SH-SY5Y (cell line): ENCODE results near the gene DACH1.
A peak's percentile ranks its signal among the peaks of the same experiment; 100 is the strongest.

Source experiments
- GATA2 ChIP-seq: IDR thresholded peaks from 2 replicates; pipeline ENCODE4 v1.6.1; 2011; ENCODE audit warnings: mild to moderate bottlenecking, low read depth, low read length
- GATA3 ChIP-seq: IDR thresholded peaks from 2 replicates; pipeline ENCODE4 v1.6.1; 2011; ENCODE audit warnings: low read depth, mild to moderate bottlenecking, low read length, moderate library complexity

The DACH1 gene

DNA sequence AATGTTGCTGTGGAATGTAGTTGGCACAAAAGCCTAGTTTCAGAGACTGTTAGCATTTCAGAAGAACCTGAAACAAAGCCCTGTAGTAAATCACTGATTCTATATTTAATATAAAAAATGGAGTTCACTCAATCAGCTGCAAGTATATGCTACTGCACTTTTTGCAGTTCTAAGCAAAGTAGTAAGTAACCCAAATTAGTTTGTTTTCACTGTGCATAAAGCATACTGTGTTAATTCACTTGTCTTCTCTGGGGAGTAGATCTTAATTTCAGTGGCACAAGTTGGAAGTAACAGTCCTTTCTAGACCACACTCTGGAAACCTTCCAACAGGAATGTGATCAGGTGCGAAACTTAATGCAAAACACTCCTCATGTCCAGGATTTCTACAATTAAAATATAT lies 139.3 kb downstream of the DACH1 start:
- TF ChIP-seq GATA3 (no peak), GATA2 (no peak)

DNA sequence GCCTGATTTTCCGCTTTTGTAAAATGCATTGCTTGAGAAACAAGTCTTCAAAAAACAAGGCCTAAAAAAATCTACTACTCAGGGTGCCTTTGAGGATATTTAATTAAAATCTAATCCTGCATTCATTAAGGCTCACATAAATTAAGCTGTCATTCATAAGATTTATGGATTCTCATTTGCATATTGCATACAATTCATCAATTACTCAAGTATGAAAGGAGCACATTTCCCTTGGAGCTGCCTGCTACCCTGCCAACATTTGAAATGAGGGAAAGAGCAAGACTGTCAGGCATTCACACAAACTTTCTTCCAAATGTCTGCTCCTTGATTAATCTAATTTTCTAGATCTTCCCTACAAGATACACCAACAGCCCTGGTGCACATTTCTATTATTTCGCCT lies 140.0 kb downstream of the DACH1 start:
- TF ChIP-seq GATA3 (no peak), GATA2 (no peak)

DNA sequence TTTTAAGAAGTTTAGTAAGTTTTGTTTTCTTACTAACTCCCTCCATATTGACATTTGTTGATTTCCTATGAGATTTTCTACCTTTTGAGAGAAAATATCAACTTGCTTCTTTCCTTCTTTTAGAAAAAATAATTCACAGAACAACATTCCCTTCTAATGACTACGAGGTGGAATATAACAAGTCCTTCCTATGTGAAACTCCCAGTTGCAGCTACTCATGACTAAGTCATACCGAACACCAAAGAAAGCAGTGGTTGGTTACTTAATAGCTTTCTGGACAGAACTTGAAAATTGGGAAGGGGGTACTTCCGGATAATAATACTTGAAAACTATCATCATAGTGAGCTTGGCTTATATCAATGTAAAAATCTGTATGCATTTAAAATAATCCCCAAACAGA lies 144.8 kb downstream of the DACH1 start:
- no peak for TF ChIP-seq GATA3
- TF ChIP-seq GATA2, result no peak

DNA sequence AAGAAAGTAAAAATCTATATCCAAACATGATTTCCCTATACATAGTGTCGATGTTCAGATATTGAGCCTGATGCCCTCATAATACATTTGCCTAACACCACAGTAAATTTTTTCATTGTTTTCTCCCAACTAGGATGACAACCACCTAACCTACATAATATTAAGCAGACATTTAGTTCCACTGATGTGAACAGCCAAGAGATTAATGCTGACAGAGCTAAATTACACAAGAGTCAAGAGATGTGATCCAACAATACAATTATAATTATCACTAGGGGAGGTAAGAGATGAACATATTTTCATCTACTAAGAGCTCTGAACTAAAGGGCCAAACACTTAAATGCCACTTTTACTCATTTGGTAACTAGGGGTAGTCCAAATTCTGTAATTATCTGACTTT lies 145.9 kb downstream of the DACH1 start:
- TF ChIP-seq GATA3, result no peak
- no peak for TF ChIP-seq GATA2

DNA sequence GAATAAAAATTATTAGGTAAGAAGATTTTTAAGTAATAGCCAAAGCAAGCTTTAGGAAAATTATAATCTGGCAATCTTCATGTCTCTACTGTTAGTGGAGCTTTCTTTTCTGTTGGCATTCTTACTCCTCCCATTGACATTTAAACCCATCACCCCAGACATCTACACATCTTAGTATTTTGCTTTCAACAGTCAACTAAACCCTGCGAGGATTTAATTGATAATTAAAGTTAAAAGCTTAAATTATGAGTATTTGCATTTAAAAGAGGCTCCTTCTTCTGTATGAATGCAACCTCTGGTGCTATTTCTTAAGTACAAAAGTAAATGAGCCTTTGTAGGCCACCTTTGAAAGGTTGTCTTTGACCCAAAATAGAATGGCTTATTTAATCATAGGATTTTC lies 148.1 kb downstream of the DACH1 start:
- TF ChIP-seq GATA3 (no peak), GATA2 (no peak)

DNA sequence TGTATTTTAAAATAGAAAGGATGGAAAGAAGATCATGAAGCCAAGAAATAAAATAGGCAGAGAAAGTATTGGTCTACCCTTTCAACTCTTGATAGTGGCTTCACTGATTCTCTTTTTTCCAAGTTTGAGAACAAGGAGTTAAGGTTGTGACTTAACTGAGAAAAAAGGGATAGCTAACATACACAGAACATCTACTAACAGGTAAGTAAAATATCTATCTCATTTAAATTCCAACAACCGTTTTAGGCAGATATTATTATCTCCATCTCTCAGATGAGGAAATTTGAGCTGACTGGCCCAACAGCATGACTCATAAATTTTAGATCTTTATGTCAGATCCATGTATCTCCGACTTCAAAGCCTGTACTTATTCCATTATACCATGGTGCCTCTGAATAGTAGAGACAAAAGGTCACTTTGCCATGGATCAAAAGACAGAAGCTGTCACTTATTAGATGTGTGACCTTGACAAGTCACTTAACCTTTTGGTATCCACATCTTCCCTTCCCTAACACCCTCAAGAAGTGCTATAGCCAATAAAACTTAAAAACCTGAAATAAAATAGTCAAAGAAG lies 152.1 kb downstream of the DACH1 start:
- TF ChIP-seq GATA2, result no peak
- no peak for TF ChIP-seq GATA3

DNA sequence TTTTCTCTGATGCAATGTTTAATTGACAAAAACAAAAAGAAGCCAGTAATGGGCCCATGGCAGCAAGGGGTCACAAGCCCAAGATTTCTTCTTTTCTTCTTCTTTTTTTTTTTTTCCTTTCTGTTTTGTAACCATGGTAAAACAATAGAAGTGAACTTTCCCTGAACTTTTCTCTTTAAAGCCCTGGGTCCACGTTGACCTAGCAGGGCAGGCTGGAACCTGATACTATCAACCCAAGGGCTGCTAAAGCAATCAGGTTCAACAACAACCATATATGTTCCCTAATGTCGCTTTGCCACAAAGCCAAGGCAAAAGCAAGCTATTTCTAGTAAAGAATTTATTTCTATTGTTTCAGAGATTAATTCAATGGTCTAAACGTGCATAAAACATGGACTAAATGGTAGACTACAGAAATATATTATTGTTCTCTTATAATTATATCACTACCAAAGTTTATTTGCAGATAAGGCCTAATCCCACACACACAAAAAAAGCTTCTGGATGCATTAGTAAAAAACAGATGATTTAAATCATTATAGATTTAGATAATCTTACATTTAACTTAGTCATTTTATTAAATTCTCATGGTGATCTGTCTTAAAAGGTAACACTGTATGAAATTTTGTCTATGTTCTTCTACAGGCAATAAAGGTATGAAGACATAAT lies 153.9 kb downstream of the DACH1 start:
- TF ChIP-seq GATA2 (peak; percentile 77), GATA3 (peak; percentile 57; the same call in 1 of the 2 replicates)

DNA sequence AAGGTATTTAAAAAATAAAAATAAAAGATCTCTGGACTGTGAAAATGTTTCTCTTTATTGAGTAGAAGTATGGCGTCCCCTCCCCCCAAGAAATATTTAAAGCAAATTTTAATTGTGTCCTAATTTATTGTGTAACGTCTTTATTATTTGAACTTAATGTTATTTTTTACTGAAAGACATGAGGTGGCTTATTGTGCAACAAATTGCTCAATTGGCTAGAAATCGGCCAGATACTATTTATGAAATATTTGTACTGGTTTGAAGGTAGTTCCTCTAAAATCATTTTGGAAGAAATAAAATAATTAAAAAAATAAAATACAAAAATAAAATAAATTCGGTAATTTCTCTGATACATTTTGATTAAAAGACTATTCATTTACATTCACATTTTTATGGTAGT lies 162.3 kb downstream of the DACH1 start:
- no peak for TF ChIP-seq GATA2
- TF ChIP-seq GATA3, result no peak

DNA sequence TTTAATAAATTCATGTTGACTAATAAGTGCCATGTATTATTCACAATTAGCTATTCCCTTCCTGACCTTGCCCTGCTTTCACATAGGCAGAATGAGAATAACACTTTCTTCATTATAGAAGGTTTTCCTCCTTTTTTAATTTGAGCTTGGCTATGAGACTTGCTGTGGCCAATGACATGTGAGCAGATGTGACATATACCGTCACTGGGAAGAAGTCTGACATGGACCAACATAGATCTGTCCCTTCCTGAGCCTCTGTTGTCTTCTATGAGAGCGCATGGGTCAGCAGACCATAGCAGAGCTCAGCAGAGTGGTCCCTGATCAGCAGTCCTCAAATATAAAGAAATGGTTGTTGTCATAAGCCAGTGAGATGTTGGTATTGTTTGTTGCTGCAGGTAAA lies 163.9 kb downstream of the DACH1 start:
- TF ChIP-seq GATA3 (no peak), GATA2 (no peak)

DNA sequence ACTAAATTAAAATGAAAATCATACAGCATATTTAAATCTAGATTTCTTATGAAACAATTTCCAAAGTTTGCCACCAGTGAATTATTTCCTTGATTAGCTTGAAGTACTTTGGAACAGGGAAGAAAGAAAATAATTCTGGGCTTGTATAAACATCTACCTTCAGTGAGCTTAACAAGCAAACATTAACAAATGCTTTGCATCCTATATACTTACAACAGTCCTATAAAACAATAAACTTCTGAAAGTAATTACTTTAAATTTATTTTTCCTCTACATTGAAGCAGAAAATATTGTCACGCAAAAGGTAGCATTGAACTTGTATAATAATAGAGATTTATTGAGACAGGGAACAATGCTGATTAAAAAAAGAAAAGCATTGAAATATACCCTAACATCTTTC lies 164.8 kb downstream of the DACH1 start:
- no peak for TF ChIP-seq GATA3
- no peak for TF ChIP-seq GATA2

DNA sequence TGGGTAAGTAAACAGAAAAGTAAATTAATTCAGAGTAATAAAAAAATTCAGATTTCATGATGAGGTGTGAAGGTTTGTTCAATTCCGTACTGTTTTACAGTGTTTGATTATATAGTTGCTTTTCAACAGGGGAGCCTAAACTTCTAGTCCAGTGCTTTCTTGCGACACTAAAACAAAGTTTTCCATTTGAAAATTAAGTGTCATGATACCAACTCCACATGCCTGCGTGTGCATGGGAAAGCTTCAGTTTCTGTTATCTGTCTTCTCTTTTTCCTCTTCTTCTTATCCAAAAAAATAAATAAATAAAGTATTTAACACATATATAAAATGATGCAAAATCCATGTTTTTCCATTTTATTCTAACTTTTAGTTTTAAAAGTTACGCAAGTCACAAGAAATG lies 165.3 kb downstream of the DACH1 start:
- no peak for TF ChIP-seq GATA3
- no peak for TF ChIP-seq GATA2

DNA sequence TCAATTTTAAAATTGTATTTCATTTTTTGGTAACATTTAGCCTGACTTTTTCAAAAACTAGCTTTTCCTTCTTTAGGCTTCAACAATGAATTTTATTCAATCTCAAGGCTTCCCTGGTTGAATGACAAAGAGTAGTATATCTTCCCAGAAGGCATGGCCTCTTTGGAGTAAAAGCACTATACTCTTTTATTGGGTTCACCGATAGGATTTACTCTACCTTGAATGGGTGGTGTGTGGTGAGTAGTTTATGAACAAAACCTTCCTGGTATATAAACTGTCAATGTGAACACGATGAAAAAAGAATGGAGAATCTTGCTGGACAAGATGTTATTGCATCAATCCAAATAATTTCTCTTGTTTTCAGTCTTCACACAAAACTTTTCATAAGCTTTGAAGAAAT lies 167.7 kb downstream of the DACH1 start:
- TF ChIP-seq GATA2 (no peak), GATA3 (no peak)

DNA sequence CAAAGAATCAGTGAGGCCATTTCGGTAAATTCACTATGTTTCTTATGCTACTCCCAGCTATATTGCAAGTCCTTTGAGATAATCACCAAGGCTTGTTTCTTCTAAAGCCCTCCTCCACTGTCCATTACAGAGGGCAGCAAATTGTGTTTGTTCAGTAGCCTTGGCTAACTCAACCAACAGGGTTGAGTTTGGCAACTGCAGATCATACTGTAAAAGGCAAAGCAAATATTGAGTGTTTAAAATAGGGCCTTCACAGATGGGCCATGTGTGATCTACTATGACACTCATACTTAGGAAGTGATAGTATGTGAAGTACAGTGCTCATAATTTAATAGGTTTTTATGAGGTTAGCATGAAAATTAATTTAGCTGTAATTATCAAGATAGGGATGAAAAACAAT lies 171.3 kb downstream of the DACH1 start:
- no peak for TF ChIP-seq GATA2

DNA sequence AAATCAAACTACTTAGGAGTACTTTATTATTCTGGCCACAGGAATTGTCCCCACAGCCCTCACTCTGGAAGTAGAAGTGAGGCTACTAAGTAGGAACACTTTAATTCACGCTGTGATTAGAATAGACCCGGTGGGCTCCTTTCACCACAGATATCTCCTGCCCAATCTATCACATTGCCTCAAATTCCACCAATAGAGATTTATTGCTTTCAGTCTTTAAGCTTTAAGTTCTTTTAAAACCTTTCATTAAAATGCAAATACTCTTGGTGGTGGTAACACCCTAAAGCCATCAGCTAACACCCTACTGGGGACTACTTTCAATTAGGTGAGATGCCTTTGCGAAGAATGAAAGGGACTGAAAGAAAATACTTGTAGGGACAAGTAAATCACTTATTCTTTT lies 181.9 kb downstream of the DACH1 start:
- TF ChIP-seq GATA2 (no peak), GATA3 (no peak)

DNA sequence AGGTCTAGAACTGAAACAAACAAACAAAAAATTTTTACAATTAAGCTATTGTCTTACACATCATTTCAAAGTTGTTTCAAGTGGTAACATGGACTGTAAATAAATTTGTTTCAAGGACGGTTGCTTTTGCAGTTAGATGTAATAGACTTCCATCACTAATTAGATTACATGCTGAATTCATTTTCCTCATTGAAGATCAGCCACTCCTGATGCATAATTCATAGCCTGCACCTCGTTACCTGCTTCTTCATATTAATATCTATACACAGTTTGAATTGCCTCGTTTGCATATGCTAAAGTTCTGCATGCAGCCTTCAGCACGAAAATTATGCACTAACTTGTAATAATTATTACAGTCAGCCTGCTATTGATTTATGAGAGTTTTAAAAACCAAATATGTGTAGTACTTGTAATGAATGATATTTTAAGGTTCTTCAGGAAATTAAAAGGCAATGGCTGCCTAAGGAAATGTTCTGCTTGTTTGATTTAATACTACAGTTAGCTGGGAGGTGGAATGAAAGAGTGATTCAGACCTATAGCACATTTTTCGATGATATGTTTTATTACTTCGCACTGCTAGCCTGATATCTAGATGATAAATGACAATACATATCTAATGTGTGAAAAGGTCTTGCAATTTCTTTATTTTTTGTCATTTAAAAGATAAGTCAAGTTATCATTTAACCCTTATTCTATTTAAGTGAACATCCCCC lies 184.9 kb downstream of the DACH1 start:
- TF ChIP-seq GATA2 (no peak), GATA3 (no peak)
